GM12891 (cell line): Measurements from ENCODE around the gene KRTAP9-6.

Experiments used
- POLR2A ChIP-seq: IDR thresholded peaks from 2 replicates; pipeline ENCODE4 v1.6.1; 2011; ENCODE audit warnings: low read depth, low read length, control low read depth
- POLR2AphosphoS5 ChIP-seq: IDR thresholded peaks from 2 replicates; pipeline ENCODE4 v1.6.1; 2011; ENCODE audit warnings: low read depth, low read length, control low read depth
- POU2F2 ChIP-seq: IDR thresholded peaks from 2 replicates; pipeline ENCODE4 v1.6.1; 2011; ENCODE audit warnings: low read depth, mild to moderate bottlenecking, control low read depth, low read length, moderate library complexity

- TF ChIP-seq POLR2A = no peak
- no peak for TF ChIP-seq POU2F2
- no peak for TF ChIP-seq POLR2AphosphoS5
Measured at GRCh38 chr17:41308251-41308917, 43.2 kb downstream of the KRTAP9-6 start.
